Trophoblast cell (in vitro differentiated cells and primary cell): Measurements from ENCODE around the gene LPAR1.
"Not testable (repeated sequence)": the region's sequence is repeated elsewhere in the genome, so short reads cannot be mapped to it uniquely, and the experiment has no call there.

Experiments used
- DNase-seq, 2 donors: peaks; one replicate each; pipeline ENCODE4 v3.0.0-alpha.2; 2016
- H2AFZ ChIP-seq: 2 replicates; pipeline ENCODE4 v1.6.1; 2013; ENCODE audit warnings: low read length, moderate library complexity, mild to moderate bottlenecking; ENCODE audit not compliant: insufficient read depth, poor library complexity
- H2AK5ac ChIP-seq: 2 replicates; pipeline ENCODE4 v1.6.1; 2013; ENCODE audit warnings: mild to moderate bottlenecking, low read length
- H2BK120ac ChIP-seq: 2 replicates; pipeline ENCODE4 v1.6.1; 2013; ENCODE audit warnings: low read length, mild to moderate bottlenecking, moderate library complexity; ENCODE audit not compliant: insufficient read depth, poor library complexity
- H2BK12ac ChIP-seq: 2 replicates; pipeline ENCODE4 v1.6.1; 2013; ENCODE audit warnings: mild to moderate bottlenecking, low read length, moderate library complexity
- H2BK5ac ChIP-seq: 2 replicates; pipeline ENCODE4 v1.6.1; 2013; ENCODE audit warnings: low read length, low read depth, moderate library complexity, mild to moderate bottlenecking; ENCODE audit not compliant: poor library complexity
- H3K14ac ChIP-seq: 2 replicates; pipeline ENCODE4 v1.6.1; 2013; ENCODE audit warnings: mild to moderate bottlenecking, low read length
- H3K18ac ChIP-seq: 2 replicates; pipeline ENCODE4 v1.6.1; 2013; ENCODE audit warnings: mild to moderate bottlenecking, low read length
- H3K23ac ChIP-seq: 2 replicates; pipeline ENCODE4 v1.6.1; 2013; ENCODE audit warnings: low read length
- H3K27ac ChIP-seq: 2 replicates; pipeline ENCODE4 v1.5.1; 2013; ENCODE audit warnings: low read depth, mild to moderate bottlenecking, inconsistent platforms, low read length, moderate library complexity
- H3K27me3 ChIP-seq: 2 replicates; pipeline ENCODE4 v1.6.1; 2013; ENCODE audit warnings: inconsistent platforms, mild to moderate bottlenecking, low read length, moderate library complexity; ENCODE audit not compliant: insufficient read depth
- H3K36me3 ChIP-seq, 2 experiments: 1 replicate in 1 of 2; 2 replicates in 1 of 2; pipeline ENCODE4 v1.6.1; 2013; ENCODE audit warnings: low read length in 2 of 2, mild to moderate bottlenecking in 2 of 2, moderate library complexity in 1 of 2; ENCODE audit not compliant: insufficient read depth in 2 of 2, control insufficient read depth in 1 of 2
- H3K4ac ChIP-seq: 2 replicates; pipeline ENCODE4 v1.6.1; 2013; ENCODE audit warnings: low read depth, mild to moderate bottlenecking, low read length, moderate library complexity
- H3K4me1 ChIP-seq, 2 experiments: 1 replicate in 1 of 2; 2 replicates in 1 of 2; pipeline ENCODE4 v1.6.1; 2013; ENCODE audit warnings: low read length in 2 of 2, mild to moderate bottlenecking in 2 of 2, moderate library complexity in 1 of 2; ENCODE audit not compliant: insufficient read depth in 2 of 2, control insufficient read depth in 1 of 2
- H3K4me2 ChIP-seq: 2 replicates; pipeline ENCODE4 v1.6.1; 2013; ENCODE audit warnings: inconsistent platforms, mild to moderate bottlenecking, low read length, moderate library complexity
- H3K4me3 ChIP-seq: 2 replicates; pipeline ENCODE4 v1.5.1; 2013; ENCODE audit warnings: mild to moderate bottlenecking, low read depth, low read length, inconsistent platforms
- H3K79me1 ChIP-seq: one replicate; pipeline ENCODE4 v1.6.1; 2013; ENCODE audit warnings: low read length
- H3K79me2 ChIP-seq: 2 replicates; pipeline ENCODE4 v1.6.1; 2013; ENCODE audit warnings: low read length, mild to moderate bottlenecking; ENCODE audit not compliant: control insufficient read depth, insufficient read depth, poor library complexity
- H3K9ac ChIP-seq: 2 replicates; pipeline ENCODE4 v1.6.1; 2013; ENCODE audit warnings: mild to moderate bottlenecking, low read length
- H3K9me3 ChIP-seq: 2 replicates; pipeline ENCODE4 v1.6.1; 2013; ENCODE audit warnings: low read depth, mild to moderate bottlenecking, control low read depth, inconsistent platforms, low read length; ENCODE audit not compliant: insufficient read depth
- H4K12ac ChIP-seq: 2 replicates; pipeline ENCODE4 v1.6.1; 2013; ENCODE audit warnings: low read depth, mild to moderate bottlenecking, low read length, moderate library complexity
- H4K8ac ChIP-seq: 2 replicates; pipeline ENCODE4 v1.6.1; 2013; ENCODE audit warnings: low read depth, mild to moderate bottlenecking, low read length, moderate library complexity
- H4K91ac ChIP-seq: one replicate; pipeline ENCODE4 v1.6.1; 2013; ENCODE audit warnings: low read depth, mild to moderate bottlenecking, low read length, moderate library complexity
- WGBS: extraction: QIAGEN DNeasy Blood & Tissue Kit; methylation state at CpG from one replicate; pipeline ENCODE4 v1.1.7; 2013; ENCODE audit warnings: missing lambda C conversion rate; ENCODE audit not compliant: insufficient read length, insufficient coverage; ENCODE audit errors: extremely low coverage; 5-methylcytosine and 5-hydroxymethylcytosine counted together

The LPAR1 gene

DNA sequence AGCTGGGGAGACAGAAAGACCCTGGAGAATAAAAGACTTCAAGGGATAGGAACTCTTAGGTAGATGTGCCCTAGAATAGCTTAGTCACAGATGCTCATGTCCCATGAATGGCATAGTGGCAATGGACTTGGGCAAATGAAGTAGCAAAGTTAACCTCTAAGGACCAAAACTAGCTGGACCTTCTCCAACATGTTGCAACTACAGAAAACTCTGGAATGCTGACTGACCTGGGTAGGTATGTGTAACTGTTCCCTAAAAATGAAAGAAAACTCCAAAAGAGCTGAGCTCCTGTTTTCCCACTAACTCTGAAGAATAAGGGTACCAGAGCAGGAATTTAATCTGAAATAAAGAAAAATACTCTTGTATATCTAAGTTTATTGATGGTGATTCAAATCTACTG is 12.5 kb upstream of the LPAR1 start:
- no peak overlapping the region for H4K91ac ChIP-seq
- H3K36me3 ChIP-seq: no peaks in the 10 kb centered on the region
- H3K4ac ChIP-seq: no peak overlapping the region

DNA sequence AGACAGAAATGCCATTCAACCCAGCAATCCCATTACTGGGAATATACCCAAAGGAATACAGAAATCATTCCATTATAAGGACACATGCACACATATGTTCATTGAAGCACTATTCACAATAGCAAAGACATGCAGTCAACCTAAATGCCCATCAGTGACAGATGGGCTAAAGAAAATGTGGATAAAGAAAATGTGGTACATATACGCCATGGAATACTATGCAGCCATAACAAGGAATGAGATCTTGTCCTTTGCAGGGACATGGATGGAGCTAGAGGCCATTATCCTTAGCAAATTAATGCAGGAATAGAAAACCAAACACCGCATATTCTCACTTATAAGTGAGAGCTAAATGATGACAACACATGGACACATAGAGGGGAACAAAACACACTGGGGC is 9.0 kb upstream of the LPAR1 start:
- not testable (repeated sequence) for H3K23ac ChIP-seq, H3K18ac ChIP-seq, H3K79me1 ChIP-seq, H2BK120ac ChIP-seq, H3K36me3 ChIP-seq, H2BK5ac ChIP-seq, H4K12ac ChIP-seq, H3K27me3 ChIP-seq, H3K79me2 ChIP-seq, H3K4me3 ChIP-seq, H2AK5ac ChIP-seq, H4K8ac ChIP-seq, H4K91ac ChIP-seq, H3K27ac ChIP-seq, H3K9ac ChIP-seq, H3K4me2 ChIP-seq, H3K4ac ChIP-seq, H2BK12ac ChIP-seq, H3K9me3 ChIP-seq, H3K14ac ChIP-seq, H3K4me1 ChIP-seq, H2AFZ ChIP-seq, DNase-seq
- no CpG with 5 or more reads among the region's 2 CpGs for WGBS

More for the DNA sequence above, 12.5 kb upstream of the LPAR1 start:
- Histone ChIP-seq H3K23ac (no peak overlapping the region), H2BK12ac (no peak overlapping the region), H3K14ac (no peak overlapping the region), H3K4me1 (peaks cover 0 to 4% of the 10 kb centered on the region in 2 experiments), H3K27me3 (no peaks in the 10 kb centered on the region), H3K9me3 (no peaks in the 10 kb centered on the region), H3K4me2 (no peak overlapping the region), H3K18ac (no peak overlapping the region), H4K12ac (no peak overlapping the region), H4K8ac (no peak overlapping the region), H2AFZ (no peak overlapping the region), H3K79me1 (peaks cover 2% of the 10 kb centered on the region), H2BK5ac (no peak overlapping the region), H3K4me3 (no peak overlapping the region), H3K9ac (no peak overlapping the region), H3K27ac (no peak overlapping the region), H2BK120ac (no peak overlapping the region), H2AK5ac (no peak overlapping the region), H3K79me2 (no peaks in the 10 kb centered on the region)
- DNase-seq: no peak

DNA sequence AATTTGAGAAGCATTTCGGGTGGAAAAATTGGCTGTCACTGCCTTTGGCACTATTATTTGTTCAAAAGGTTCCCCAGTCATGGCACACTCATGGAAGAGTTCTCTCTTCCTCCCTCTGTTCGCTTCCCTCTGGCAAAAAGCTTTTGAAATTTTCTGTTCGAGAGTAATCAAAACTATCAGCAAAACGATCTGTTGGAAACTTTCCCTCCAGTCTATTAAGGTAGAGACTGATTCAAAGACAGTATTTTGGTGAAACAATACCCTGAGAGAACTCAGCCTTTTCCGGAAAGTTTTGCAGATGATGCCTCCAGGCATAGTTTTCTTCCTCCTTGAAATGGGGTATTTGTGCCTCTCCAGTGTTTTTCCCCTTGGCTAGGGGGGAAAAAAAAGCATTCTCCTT is 3.6 kb upstream of the LPAR1 start:
- H4K8ac ChIP-seq: no peak overlapping the region
- no peak overlapping the region for H2AFZ ChIP-seq
- no peaks in the 10 kb centered on the region for H3K36me3 ChIP-seq
- WGBS: no CpG with 5 or more reads among the region's 5 CpGs
- H2BK12ac ChIP-seq: no peak overlapping the region
- peak overlapping the region; percentile 27 for H3K4me2 ChIP-seq
- no peak overlapping the region for H3K4me3 ChIP-seq
- H2BK120ac ChIP-seq: no peak overlapping the region
- no peak overlapping the region for H3K18ac ChIP-seq
- H3K79me1 ChIP-seq: peaks cover 9% of the 10 kb centered on the region
- H4K91ac ChIP-seq: no peak overlapping the region
- peak overlapping the region; percentile 11 for H3K27ac ChIP-seq
- H2BK5ac ChIP-seq: no peak overlapping the region
- H3K4ac ChIP-seq: no peak overlapping the region
- H2AK5ac ChIP-seq: no peak overlapping the region
- peaks cover 0 to 3% of the 10 kb centered on the region in 2 experiments for H3K4me1 ChIP-seq
- no peaks in the 10 kb centered on the region for H3K9me3 ChIP-seq
- no peak overlapping the region for H3K23ac ChIP-seq
- H3K9ac ChIP-seq: no peak overlapping the region
- no peak overlapping the region for H4K12ac ChIP-seq
- no peaks in the 10 kb centered on the region for H3K27me3 ChIP-seq
- DNase-seq: no peak
- H3K14ac ChIP-seq: no peak overlapping the region
- peaks cover 6% of the 10 kb centered on the region for H3K79me2 ChIP-seq

DNA sequence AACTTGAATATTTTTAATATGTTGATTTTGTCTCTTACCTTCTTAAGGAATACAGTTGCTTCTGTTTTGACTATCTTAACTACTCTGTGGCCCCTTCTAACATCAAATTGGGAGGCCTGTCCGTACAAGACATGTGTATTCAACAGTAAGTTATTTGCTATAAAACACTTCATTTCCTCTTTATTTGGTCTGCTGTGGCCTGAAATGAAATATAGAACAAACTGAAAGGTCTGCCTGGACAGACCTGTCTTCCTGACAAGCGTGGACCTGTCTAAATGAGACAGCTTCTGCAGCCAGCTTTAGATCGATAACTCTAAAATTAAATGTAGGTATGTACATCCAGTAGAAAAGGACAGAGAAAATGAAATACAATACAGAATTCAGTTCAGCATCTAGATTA is 2.2 kb upstream of the LPAR1 start:
- peaks cover 9% of the 10 kb centered on the region for H3K79me1 ChIP-seq
- H3K79me2 ChIP-seq: peaks cover 6% of the 10 kb centered on the region
- H4K8ac ChIP-seq: no peak overlapping the region
- H2AK5ac ChIP-seq: no peak overlapping the region
- H2AFZ ChIP-seq: no peak overlapping the region
- H4K12ac ChIP-seq: no peak overlapping the region
- H3K14ac ChIP-seq: no peak overlapping the region
- H3K36me3 ChIP-seq: no peaks in the 10 kb centered on the region
- H4K91ac ChIP-seq: no peak overlapping the region
- H3K9ac ChIP-seq: no peak overlapping the region
- no peak overlapping the region for H3K4me2 ChIP-seq
- no peak overlapping the region for H2BK5ac ChIP-seq
- DNase-seq: no peak
- H3K4me3 ChIP-seq: no peak overlapping the region
- no peaks in the 10 kb centered on the region for H3K9me3 ChIP-seq
- no peak overlapping the region for H3K18ac ChIP-seq
- H3K4me1 ChIP-seq: peaks cover 4 to 7% of the 10 kb centered on the region in 2 experiments
- H3K27me3 ChIP-seq: no peaks in the 10 kb centered on the region
- H3K23ac ChIP-seq: no peak overlapping the region
- H3K4ac ChIP-seq: no peak overlapping the region
- H2BK12ac ChIP-seq: no peak overlapping the region
- no peak overlapping the region for H3K27ac ChIP-seq
- no CpG with 5 or more reads among the region's 3 CpGs for WGBS
- H2BK120ac ChIP-seq: no peak overlapping the region
